Measurements from ENCODE around the gene SLC34A3.

Gene SLC34A3

DNA sequence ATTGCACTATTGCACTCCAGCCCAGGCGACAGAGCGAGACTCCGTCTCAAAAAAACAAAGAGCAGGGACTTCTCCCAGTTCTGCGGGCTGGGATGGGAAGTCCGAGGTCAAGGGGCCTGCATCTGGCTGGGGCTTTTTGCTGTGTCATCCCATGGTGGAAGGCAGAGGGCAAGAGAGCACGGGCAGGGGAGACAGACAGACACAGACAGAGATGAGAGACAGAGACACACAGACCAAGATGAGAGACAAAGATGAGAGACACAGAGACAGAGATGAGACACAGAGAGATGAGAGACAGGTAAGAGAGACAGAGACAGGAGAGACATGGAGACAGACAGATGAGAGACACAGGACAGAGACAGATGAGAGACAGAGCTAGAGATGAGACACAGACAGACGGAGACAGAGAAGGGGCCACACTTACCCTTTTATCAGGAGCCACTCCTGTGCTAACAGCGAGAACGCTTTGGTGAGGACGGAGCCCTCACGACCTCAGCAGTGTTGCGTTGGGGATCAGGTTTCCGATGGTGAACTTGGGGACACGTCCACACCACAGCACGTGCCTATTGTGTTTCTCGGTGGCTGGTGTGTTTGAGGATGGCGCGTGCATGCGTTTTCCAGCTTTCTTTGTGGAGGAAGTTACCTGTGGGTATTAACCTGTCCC is 38.0 kb downstream of the SLC34A3 start:
- Histone ChIP-seq H3K4me1 (ENCODE audit: low read length) (peaks cover 20% of the 10 kb centered on the region), H3K4me2 (ENCODE audit: low read depth, low read length) (peak overlapping the region; percentile 45; the same call in 1 of the 2 replicates), H3K79me2 (ENCODE audit: low read length) (peaks cover 8% of the 10 kb centered on the region; the same call in 1 of the 2 replicates), H3F3A (ENCODE audit: insufficient read depth, low read length) (peaks cover 8% of the 10 kb centered on the region; the same call in 1 of the 2 replicates), H2AFZ (ENCODE audit: low read length) (no peak overlapping the region), H4K20me1 (ENCODE audit: insufficient read depth, low read length) (no peaks in the 10 kb centered on the region), H3K36me3 (replicated peaks; ENCODE audit: insufficient read depth, low read length) (no peaks in the 10 kb centered on the region), H3K9ac (ENCODE audit: low read length) (peak overlapping the region; percentile 27; the same call in 1 of the 2 replicates), H3K27ac (ENCODE audit: low read length) (peak overlapping the region; percentile 59), H3K9me3 (replicated peaks; ENCODE audit: insufficient read depth, low read length) (no peaks in the 10 kb centered on the region), H3K27me3 (replicated peaks; ENCODE audit: insufficient read depth, low read length) (no peaks in the 10 kb centered on the region), H3K9me2 (replicated peaks; ENCODE audit: insufficient read depth, low read length) (no peaks in the 10 kb centered on the region), H3K4me3 (ENCODE audit: low read length) (no peak overlapping the region)
- DNase-seq = no peak
- TF ChIP-seq EZH2 (optimal IDR thresholded peaks at IDR 0.05; ENCODE audit: low read depth, low read length) (no peak), EZH2phosphoT487 (IDR thresholded peaks at IDR 0.05; ENCODE audit: low read length) (no peak)
- TF ChIP-seq, protein P1, sequence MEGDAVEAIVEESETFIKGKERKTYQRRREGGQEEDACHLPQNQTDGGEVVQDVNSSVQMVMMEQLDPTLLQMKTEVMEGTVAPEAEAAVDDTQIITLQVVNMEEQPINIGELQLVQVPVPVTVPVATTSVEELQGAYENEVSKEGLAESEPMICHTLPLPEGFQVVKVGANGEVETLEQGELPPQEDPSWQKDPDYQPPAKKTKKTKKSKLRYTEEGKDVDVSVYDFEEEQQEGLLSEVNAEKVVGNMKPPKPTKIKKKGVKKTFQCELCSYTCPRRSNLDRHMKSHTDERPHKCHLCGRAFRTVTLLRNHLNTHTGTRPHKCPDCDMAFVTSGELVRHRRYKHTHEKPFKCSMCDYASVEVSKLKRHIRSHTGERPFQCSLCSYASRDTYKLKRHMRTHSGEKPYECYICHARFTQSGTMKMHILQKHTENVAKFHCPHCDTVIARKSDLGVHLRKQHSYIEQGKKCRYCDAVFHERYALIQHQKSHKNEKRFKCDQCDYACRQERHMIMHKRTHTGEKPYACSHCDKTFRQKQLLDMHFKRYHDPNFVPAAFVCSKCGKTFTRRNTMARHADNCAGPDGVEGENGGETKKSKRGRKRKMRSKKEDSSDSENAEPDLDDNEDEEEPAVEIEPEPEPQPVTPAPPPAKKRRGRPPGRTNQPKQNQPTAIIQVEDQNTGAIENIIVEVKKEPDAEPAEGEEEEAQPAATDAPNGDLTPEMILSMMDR (IDR thresholded peaks at IDR 0.05; ENCODE audit: low read length) = no peak

DNA sequence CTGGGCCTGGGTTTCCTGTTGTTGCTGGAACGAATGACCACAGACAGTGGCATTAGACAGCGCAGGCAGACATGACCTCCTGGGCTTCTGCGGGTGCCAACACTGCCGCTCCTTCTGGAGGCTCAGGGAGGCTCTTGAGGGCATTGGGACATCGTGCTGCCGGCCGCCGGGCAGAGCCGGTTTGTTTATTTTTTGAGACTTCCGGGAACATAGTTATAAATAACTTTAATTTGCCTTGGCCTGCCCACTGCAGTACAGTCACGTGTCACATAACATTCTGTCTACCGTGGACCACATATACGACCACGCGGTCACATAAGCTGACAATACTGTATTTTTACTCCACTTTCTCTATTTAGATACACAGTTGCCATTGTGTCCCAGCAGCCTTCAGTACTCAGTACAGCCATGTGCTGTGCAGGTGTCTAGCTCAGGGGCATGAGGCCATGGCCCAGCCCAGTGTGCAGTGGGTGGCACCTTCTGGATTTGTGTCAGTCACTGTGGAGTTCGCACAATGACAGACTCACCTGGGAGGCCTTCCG is 38.6 kb downstream of the SLC34A3 start:
- Histone ChIP-seq H3K27ac (ENCODE audit: low read length) (peak overlapping the region; percentile 59), H3K9me3 (replicated peaks; ENCODE audit: insufficient read depth, low read length) (no peaks in the 10 kb centered on the region), H3K36me3 (replicated peaks; ENCODE audit: insufficient read depth, low read length) (no peaks in the 10 kb centered on the region), H3K4me2 (ENCODE audit: low read depth, low read length) (peak overlapping the region; percentile 45; the same call in 1 of the 2 replicates), H3F3A (ENCODE audit: insufficient read depth, low read length) (peaks cover 8% of the 10 kb centered on the region; the same call in 1 of the 2 replicates), H2AFZ (ENCODE audit: low read length) (no peak overlapping the region), H4K20me1 (ENCODE audit: insufficient read depth, low read length) (no peaks in the 10 kb centered on the region), H3K9ac (ENCODE audit: low read length) (peak overlapping the region; percentile 27; the same call in 1 of the 2 replicates), H3K4me1 (ENCODE audit: low read length) (peaks cover 20% of the 10 kb centered on the region), H3K4me3 (ENCODE audit: low read length) (no peak overlapping the region), H3K27me3 (replicated peaks; ENCODE audit: insufficient read depth, low read length) (no peaks in the 10 kb centered on the region), H3K9me2 (replicated peaks; ENCODE audit: insufficient read depth, low read length) (no peaks in the 10 kb centered on the region), H3K79me2 (ENCODE audit: low read length) (peaks cover 8% of the 10 kb centered on the region; the same call in 1 of the 2 replicates)
- DNase-seq = peak; percentile 62
- TF ChIP-seq, protein P1 (IDR thresholded peaks at IDR 0.05; ENCODE audit: low read length) = no peak
- TF ChIP-seq EZH2 (optimal IDR thresholded peaks at IDR 0.05; ENCODE audit: low read depth, low read length) = no peak
- no peak for TF ChIP-seq EZH2phosphoT487 (IDR thresholded peaks at IDR 0.05; ENCODE audit: low read length)

DNA sequence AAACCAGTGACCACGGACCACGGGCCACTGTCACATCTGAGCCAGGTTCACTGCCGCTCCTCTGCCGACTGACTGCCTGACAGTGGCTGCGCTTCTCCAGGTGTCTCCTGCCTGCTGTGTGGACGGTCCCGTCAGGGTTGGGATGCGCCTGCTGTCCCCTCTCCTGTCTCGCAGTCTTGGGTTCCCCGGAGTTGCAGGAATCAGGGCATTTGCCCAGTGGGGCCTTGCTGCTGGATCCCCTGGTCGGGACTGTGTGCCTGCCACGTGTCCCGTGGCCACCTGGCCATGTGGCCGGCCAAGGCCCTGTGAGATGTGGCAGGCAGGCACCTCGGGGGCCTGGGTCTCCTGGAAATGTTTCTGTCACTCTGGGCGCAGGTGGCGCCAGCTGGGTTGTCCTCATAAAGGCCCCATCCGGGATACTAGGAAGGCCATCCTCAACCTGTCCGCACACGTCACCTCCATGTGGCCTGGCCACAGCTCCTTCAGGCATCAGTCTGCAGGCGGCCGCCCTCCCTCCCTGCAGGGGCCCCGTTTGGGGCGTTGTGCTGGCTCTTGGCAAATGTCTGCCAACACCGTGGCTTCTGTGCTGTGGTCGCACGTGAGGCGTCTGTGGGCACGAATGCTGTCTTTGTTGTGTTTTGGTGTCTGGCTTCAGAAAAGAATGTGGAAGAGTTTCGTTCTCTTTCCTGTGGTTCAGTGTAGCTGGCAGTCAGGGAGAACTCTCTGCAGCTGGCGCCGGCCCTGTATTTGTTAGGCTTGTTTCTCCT is 40.4 kb downstream of the SLC34A3 start:
- Histone ChIP-seq H3K9ac (ENCODE audit: low read length) (no peak overlapping the region), H3K4me1 (ENCODE audit: low read length) (peaks cover 20% of the 10 kb centered on the region), H3K9me2 (replicated peaks; ENCODE audit: insufficient read depth, low read length) (no peaks in the 10 kb centered on the region)

More for the DNA sequence above, 40.4 kb downstream of the SLC34A3 start:
- peaks cover 8% of the 10 kb centered on the region; the same call in 1 of the 2 replicates for H3F3A ChIP-seq (ENCODE audit: insufficient read depth, low read length)
- H3K36me3 ChIP-seq (replicated peaks; ENCODE audit: insufficient read depth, low read length) = no peaks in the 10 kb centered on the region
- H2AFZ ChIP-seq (ENCODE audit: low read length) = no peak overlapping the region
- 0 out of 2 replicates have a peak, but pooled peaks cover 5% of the 10 kb centered on the region for H3K79me2 ChIP-seq (ENCODE audit: low read length)
- H3K27ac ChIP-seq (ENCODE audit: low read length) = no peak overlapping the region
- H3K4me3 ChIP-seq (ENCODE audit: low read length) = no peak overlapping the region
- no peaks in the 10 kb centered on the region for H3K9me3 ChIP-seq (replicated peaks; ENCODE audit: insufficient read depth, low read length)
- no peaks in the 10 kb centered on the region for H4K20me1 ChIP-seq (ENCODE audit: insufficient read depth, low read length)
- no peak for DNase-seq
- H3K27me3 ChIP-seq (replicated peaks; ENCODE audit: insufficient read depth, low read length) = no peaks in the 10 kb centered on the region
- TF ChIP-seq EZH2 (optimal IDR thresholded peaks at IDR 0.05; ENCODE audit: low read depth, low read length) (no peak), EZH2phosphoT487 (IDR thresholded peaks at IDR 0.05; ENCODE audit: low read length) (no peak)
- TF ChIP-seq, protein P1 (IDR thresholded peaks at IDR 0.05; ENCODE audit: low read length) = no peak
- H3K4me2 ChIP-seq (ENCODE audit: low read depth, low read length) = no peak overlapping the region

All from MM.1S (cell line).